Kidney (tissue), 14 donors: ENCODE measurements around the gene MEIOB. TPM values are rescaled to one million over a fixed set of nuclear protein-coding genes. Genes with fewer than 3 reads are reported as not detected.

Experiments
- DNase-seq, 5 donors: peaks; one replicate each; pipeline ENCODE4 v3.0.0-alpha.2; 2013 to 2020
- FAIRE-seq: peaks from 2 replicates; lab custom pipeline; 2012; peaks lifted over from hg19 to GRCh38; lab: Jason Lieb, UNC
- H3K27ac ChIP-seq, 2 donors: one replicate each; pipeline ENCODE4 v1.7.0; 2013; ENCODE audit warnings: low read depth in 2 of 2, low read length in 2 of 2, inconsistent platforms in 1 of 2
- H3K27me3 ChIP-seq: one replicate; pipeline ENCODE4 v1.7.1; 2013; ENCODE audit warnings: low read length, inconsistent platforms; ENCODE audit not compliant: control insufficient read depth, insufficient read depth
- H3K36me3 ChIP-seq, 3 donors: one replicate each; pipeline versions ENCODE4 v1.7.0 to v1.7.1; 2013; ENCODE audit warnings: low read length in 3 of 3, control low read depth in 1 of 3, inconsistent platforms in 1 of 3; ENCODE audit not compliant: insufficient read depth in 3 of 3, control insufficient read depth in 2 of 3
- H3K4me1 ChIP-seq, 3 donors: one replicate each; pipeline versions ENCODE4 v1.7.0 to v1.7.1; 2013; ENCODE audit warnings: low read length in 3 of 3, inconsistent platforms in 1 of 3, low read depth in 1 of 3; ENCODE audit not compliant: control insufficient read depth in 2 of 3, insufficient read depth in 2 of 3
- H3K4me3 ChIP-seq, 3 donors: one replicate each; pipeline versions ENCODE4 v1.7.0 to v1.8.1; 2013; ENCODE audit warnings: low read length in 3 of 3, control low read depth in 1 of 3, inconsistent platforms in 1 of 3
- H3K9ac ChIP-seq, 3 donors: one replicate each; pipeline versions ENCODE4 v1.7.0 to v1.7.1; 2013; ENCODE audit warnings: low read length in 3 of 3, control low read depth in 1 of 3, inconsistent platforms in 1 of 3
- H3K9me3 ChIP-seq, 3 donors: one replicate each; pipeline versions ENCODE4 v1.7.0 to v1.7.1; 2013; ENCODE audit warnings: low read length in 3 of 3, control low read depth in 1 of 3, inconsistent platforms in 1 of 3; ENCODE audit not compliant: control insufficient read depth in 2 of 3, insufficient read depth in 1 of 3
- CTCF ChIP-seq: IDR thresholded peaks from 3 replicates; pipeline ENCODE4 v1.5.1; 2012; ENCODE audit warnings: mild to moderate bottlenecking, moderate library complexity, borderline replicate concordance; ENCODE audit not compliant: insufficient read depth; ENCODE audit errors: extremely low read depth
- intact Hi-C: fragments of 100-400 bp; cut with DNase I; formaldehyde crosslinking; loops from one replicate; pipeline ENCODE4 v1.11.1; 2022
- polyA plus RNA-seq: library from polyadenylated mRNA; stranded (reverse); fragments of 350-450 nt; fragmentation: Illumina TruSeq; extraction: RNeasy Lipid Tissue Mini Kit (QIAGEN cat#74804); gene quantifications from one replicate; pipeline ENCODE4 v1.2.3, GENCODE V29; 2014; ENCODE audit warnings: low read depth, low replicate concordance; ENCODE audit not compliant: insufficient read depth
- total RNA-seq: library from RNA; stranded (reverse); fragmentation: NEBNext Ultra II Directional; extraction: Animal tissue kit (Norgen Biotek cat#: 25700); gene quantifications from one replicate; pipeline ENCODE4 v1.2.1, GENCODE V29; 2021
- donor health status: control.
- donor health status: control.
- donor health status: control.
- donor health status: control.
- donor health status: control.
- donor health status: DM: yes; HTN: yes; CAD: no.
- donor health status: Normal renal cell carcinoma (clear cell type).

The MEIOB gene
- total and polyA plus RNA-seq, 2 donors from 2014 or later = 0.16 to 1.4 TPM

- FAIRE-seq (no peak), DNase-seq (no peak)
- TF ChIP-seq CTCF = no peak
- Histone ChIP-seq H3K9ac (no peak overlapping the region), H3K4me3 (no peak overlapping the region), H3K27ac (no peak overlapping the region), H3K4me1 (no peaks in the 10 kb centered on the region), H3K27me3 (peaks cover 4% of the 10 kb centered on the region), H3K9me3 (no peaks in the 10 kb centered on the region), H3K36me3 (no peaks in the 10 kb centered on the region)
- intact Hi-C loops = no loop called here
Measured at GRCh38 chr16:1912215-1912543, 40.2 kb upstream of the MEIOB start.

DNA sequence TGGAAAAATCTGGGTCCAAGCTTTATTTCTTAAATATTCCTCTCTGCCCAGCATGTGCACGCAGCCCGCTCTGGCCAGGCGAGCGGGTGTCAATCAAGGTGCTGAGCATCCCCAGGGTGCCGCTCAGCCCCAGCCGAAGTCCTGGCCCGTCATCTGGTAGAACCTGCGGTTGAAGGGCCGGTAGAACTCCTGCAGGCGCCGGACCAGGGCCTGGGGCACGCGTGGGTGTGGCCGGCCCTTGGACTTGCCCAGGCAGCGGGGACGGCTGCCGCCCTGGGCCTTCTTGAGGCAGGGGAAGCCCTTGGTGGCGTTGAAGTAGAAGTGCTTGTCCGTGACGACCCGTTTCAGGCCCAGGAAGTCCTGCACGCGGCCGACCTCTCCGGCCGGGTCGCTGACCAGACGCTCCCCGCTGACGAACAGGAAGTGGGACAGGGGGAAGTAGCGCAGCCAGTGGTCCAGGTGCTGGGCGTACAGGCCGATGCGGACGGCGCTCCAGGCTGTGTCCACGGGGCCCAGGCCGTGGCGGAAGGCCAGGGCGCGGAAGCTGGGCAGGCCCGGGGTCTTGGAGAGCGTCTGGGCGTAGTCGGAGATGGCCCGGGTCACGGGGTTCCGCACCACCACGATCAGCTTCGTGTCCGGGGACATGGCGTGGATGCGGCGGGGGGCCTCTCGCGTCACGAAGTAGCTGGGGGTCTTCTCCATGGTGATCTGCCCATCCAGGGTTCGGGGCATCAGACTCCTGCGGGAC is 39.7 kb upstream of the MEIOB start:
- H3K9me3 ChIP-seq = no peaks in the 10 kb centered on the region
- no peak overlapping the region for H3K4me3 ChIP-seq
- no peaks in the 10 kb centered on the region for H3K36me3 ChIP-seq
- FAIRE-seq (no peak), DNase-seq (no peak)
- H3K4me1 ChIP-seq = no peaks in the 10 kb centered on the region
- intact Hi-C loops = no loop called here
- H3K27me3 ChIP-seq = peaks cover under 1% of the 10 kb centered on the region
- no peak overlapping the region for H3K9ac ChIP-seq
- no peak for TF ChIP-seq CTCF
- no peak overlapping the region for H3K27ac ChIP-seq

- Histone ChIP-seq H3K27ac (no peak overlapping the region), H3K36me3 (no peaks in the 10 kb centered on the region), H3K4me3 (no peak overlapping the region), H3K9ac (no peak overlapping the region), H3K27me3 (no peaks in the 10 kb centered on the region), H3K4me1 (no peaks in the 10 kb centered on the region), H3K9me3 (no peaks in the 10 kb centered on the region)
- intact Hi-C loops = no loop called here
- DNase-seq = peak in 1 of 5 donors; percentile 51
- TF ChIP-seq CTCF = no peak
- FAIRE-seq = no peak
Measured at GRCh38 chr16:1909561-1910231, 37.7 kb upstream of the MEIOB start.
